LHCN-M2 (cell line): ENCODE measurements around the gene NTM. TPM values are rescaled to one million over a fixed set of nuclear protein-coding genes. Genes with fewer than 3 reads are reported as not detected.

ENCODE experiments used
- DNase-seq: peaks from one replicate; pipeline ENCODE4 v3.0.0-alpha.2; 2012; ENCODE audit warnings: low read depth
- total RNA-seq: library from RNA; depleted of rRNA; stranded (reverse); fragments of >200 nt; gene quantifications from 2 replicates; pipeline ENCODE4 v1.2.3, GENCODE V29; 2014

The NTM gene
- total RNA-seq, 1 experiment from 2014 or later, result 45.6 TPM

DNA sequence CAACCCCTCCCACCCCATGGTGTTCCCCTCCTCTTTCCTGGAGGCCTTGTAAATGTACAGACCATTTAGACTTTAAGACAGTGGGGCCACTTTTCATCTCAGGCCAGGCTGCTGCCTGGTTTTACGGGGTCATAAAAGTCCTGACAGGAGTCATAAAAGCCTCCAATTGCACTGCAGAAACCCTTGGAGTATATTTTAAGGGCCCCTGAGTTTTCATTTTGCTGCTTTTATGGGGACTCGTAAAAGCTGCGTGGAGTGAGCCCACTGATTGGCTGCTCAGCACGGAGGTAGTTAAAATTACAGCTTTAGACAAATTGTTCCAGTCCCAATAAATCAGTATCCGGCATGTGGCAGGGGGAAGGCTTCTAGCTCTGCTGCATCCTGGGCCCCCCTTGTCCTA is 627.6 kb downstream of the NTM start:
- DNase-seq, result no peak

DNA sequence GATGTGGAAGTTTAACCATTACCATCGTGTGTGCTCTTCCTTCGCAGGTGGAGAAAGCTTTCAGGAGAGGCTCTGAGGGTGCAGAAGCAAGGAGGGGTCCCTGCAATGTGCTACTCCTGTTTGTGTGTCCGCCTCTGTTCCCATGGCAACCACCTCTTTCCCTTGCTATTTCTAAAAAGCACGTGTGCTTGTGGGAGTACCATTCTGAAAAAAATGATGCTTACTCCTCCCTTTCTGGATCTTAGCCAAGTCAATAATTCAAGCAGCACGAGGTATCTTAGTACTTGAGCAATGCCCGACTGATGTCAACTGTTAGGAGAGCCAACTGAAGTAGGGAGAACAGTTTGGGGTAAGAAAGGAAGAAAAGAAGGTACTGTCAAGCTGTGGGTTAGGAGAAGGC is 628.7 kb downstream of the NTM start:
- DNase-seq, result no peak

DNA sequence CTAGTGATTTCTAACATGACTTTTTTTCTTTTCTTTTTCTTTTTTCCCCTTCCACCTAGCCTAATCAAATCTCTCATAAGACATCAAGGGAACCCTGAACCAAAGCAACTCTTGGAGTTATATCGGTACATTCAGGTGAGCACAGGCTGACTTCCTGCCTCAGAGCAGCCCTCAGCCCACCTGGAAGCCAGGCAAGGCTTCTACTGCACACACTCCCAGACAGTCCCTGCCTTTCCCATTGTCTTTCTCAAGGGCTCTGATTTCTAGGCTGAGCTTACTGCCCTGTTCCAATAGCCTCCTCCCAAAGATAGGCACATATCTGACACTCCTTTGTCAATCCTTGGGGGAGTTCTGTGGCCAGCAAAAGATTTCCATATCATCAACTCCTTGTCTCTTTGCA is 629.5 kb downstream of the NTM start:
- DNase-seq, result no peak

DNA sequence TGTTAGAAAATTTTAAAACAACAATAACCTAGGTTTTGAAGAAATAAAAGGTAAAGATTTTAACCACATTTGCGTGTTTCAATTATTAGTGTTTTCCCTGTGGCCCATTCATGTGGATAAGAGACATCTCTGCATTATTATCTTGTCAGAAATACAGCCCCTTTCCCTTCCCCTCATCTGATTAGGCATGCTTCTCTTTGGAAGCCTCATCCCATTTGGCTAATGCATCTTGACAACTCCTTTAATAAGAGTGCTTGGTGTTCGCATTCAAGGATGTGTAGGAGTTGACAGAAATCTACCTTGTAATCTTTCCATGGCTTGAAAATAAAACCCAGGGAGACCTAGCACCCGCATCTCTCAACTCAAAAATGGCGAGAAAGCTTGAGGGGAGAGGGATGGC is 635.5 kb downstream of the NTM start:
- no peak for DNase-seq

DNA sequence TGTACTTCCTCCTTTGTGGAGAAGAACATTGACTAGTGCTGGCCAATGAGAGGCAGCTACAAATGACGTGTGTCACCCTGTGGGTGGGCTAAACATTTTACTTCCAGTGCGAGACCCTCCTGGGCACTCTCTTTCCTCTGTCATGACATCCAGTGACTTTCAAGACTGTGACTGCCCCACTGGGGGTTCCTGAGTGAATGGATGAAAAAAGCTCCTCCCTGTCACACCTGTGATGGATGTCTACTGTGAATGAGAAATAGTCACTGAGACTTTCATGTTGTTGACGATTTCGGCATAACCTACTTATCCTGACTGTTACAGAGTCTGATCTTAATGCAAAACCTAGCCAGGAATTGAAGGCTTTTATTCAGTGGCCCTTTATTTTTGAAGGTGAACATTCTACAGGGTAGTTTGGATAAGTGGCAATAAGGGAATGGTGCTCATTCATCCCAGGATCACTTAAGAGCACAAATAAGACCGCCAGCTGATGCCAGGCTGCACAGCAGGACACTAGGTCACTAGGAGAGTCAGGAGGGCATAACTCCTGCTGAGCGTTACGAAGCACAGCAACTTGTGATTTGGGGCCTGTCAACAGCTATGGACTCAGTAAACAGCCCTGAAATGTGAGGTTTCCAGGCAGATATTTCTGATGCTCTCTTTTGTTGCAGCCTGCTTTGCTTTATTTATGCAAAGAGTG is 636.6 kb downstream of the NTM start:
- DNase-seq, result no peak

DNA sequence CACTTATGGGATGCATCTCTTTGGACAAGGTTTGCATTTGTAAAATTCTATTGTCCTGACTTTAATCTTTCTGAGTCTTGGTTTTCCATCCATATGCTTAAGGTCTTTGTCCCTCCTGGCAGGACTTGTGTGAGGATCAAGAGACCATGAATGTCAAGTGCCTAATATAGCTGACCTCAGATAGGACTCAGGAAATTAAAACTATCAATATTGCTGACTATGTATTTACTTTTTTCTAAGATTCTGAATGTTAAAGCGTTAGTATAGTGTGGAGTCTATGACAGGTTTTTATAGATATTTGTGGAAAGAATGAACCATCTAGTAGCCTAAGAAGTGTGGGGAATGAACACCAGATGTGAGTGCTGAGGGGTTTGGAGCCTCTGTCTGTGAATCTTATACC is 637.8 kb downstream of the NTM start:
- no peak for DNase-seq

DNA sequence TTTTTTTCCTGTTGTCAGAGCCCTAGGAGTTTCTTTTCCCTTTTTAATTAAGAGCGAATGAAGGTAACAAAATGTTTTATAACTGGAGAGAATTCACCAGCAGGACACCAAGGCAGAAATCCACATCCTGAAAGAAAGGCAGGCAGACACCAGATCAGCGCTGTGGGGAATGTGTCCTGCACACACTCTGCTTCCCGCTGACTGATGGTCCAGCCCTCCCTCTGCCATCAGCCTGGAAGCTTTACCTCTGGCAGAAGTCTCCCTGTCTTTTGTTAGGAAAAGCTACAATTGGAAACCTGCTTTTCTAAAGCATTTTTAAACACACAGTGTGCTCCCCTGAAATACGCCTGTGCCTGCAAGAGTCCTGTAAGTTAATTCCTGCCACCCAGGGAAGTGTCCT is 638.5 kb downstream of the NTM start:
- no peak for DNase-seq

DNA sequence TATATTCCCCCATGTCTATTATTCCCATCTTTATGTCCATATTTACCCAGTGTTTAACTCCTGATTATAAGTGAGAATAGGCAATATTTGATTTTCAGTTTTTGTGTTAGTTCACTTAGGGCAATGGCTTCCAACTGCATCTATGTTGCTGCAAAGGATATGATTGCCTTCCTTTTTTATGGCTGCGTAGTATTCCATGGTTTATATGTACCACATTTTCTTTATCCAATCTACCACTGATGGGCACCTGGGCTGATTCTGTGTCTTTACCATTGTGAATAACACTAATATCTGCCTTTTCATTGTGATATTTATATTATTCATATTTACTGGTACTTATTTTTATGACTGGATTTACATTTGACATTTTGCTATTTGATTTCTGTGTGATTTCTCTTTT is 649.6 kb downstream of the NTM start:
- no peak for DNase-seq

DNA sequence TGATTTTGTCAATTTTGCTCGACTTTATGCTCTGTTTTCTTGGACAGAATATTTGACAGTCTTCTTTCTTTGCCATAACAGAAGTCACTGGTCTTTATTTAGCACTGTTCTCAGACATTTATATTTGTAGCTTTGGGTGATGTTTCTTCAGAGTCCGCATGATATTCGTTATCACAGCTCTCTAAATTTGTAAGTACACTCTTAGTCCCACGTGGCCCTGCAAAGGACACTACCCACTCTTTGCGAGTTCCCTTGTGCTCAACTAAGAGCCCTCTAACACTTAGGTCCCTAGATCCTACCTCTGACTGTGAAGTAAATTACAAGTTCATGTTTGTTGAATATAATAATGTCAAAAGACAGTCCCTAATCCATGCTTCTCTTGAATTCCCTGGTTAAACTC is 651.9 kb downstream of the NTM start:
- DNase-seq, result no peak

DNA sequence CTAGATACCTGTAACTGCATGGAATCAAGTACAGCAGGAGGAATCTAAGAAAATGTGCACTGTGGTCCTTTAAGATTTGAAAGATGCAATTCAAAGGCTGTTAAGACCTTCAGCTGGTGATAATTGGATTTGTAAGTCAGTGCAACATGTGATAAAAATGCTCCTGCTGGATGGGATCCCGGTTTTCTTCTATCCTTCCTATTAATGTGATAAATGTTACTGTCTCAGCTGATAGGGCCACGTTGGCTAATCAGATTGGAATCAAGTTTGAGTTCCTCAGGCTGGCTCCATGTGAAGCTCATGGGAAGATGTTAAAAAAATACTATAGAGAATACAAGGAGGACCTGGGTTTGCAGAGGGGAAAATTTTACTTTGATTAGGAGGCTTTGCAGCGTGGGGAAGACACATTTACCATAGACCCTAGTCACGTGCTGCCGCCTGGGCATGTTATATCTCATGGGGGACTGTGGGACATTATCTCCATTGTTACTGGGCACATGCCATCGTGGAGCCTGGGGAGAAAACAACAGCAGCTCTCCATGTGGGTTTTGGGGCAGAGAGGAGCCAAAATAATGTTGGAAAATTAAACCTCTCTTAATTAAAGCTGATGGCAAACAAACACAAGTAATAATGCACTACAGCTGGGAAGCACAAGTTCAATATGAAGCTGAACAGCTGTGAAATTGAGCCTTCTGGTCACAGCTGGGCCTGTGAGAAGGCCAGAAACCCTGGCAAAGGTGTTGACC is 652.5 kb downstream of the NTM start:
- DNase-seq, result peak; percentile 41

DNA sequence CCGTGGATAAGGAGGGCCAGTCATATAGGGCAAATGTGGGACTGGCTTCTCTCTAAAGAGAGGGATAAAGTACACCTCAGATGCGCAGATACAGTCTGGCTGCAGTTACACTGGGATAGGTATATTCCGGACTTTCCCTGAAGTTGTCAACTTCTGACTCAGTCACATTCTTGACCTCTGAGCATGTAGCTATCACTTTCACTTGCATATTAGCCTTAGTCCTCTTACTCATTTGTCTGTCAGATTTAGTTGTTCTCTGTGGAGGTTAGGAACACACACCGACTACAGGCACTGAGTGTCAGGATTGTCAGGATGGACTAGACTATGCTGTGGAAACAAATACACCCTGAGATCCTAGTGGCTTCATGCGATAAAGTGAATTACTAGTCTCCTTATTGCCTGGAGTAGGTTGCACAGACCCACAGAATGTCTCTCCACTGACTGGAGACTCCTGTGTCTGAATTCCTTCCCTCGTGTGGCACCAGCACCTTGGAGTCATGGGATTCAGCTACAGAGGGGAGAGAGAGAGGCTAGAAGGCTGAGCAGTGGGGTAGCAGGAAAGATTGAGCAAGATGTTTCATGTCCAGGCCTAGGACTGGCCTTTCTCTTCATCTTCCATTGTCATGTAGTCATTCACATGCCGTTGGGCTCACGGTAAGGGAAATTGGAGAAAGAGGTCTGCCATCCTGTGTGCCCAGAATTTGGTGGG is 654.3 kb downstream of the NTM start:
- peak; percentile 95 for DNase-seq

DNA sequence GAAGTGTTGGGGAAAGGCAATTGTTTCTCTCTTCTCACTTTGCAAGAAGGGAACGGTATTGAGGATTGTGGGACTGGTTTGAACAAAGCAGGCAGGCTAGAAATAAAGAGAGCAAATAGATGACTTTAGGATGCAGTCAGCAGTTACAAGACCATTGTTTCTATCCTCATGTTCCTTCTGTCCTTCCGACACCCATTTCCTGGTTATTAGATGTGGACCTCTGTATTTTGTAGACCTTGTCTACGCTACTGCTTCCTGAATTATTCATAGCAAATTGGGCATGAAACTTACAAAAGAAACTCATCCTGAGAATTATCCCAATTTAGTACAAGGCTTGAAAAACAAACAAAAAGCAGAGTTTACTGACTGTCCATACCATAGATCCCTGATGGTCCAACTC is 656.3 kb downstream of the NTM start:
- no peak for DNase-seq

DNA sequence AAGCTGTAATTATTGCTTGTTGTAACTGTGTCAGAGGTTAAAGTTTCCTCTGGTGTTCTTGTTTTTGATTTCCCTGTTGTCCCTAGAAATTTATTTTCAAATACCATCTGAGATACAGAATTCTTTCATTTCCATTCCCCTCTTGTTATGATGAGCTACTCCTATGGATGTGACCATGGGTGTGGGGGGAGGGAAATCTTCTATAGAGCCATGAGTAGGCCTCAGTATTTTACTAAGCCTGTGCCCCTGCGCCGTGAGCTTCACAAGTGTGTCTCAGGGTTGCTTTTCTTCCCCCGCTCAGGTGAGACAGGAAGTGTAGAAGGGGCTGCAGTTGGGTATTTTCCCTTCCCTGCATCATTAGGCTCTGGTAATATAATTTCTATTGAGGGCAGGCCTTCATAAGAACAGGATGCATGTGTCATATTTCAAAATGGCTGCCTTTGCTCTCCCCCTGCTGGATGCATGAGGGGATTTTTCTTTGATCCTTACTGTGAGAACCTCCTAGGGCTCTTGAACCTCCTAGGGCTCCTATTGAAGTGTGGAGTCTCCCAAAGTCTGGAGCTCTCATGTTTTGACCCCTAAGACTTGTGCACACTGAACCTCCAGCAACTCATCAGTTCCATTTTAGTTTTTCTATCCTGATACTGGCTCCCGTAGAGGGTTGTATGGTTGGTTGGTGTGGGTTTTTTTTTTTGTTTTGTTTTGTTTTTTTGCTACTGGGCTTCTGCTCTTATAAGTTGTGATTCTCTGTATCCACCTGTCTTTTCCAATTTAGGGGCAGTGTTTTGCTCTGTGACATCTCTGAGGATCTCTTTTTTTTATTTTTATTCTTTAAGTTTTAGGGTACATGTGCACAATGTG is 658.2 kb downstream of the NTM start:
- DNase-seq, result peak; percentile 68

DNA sequence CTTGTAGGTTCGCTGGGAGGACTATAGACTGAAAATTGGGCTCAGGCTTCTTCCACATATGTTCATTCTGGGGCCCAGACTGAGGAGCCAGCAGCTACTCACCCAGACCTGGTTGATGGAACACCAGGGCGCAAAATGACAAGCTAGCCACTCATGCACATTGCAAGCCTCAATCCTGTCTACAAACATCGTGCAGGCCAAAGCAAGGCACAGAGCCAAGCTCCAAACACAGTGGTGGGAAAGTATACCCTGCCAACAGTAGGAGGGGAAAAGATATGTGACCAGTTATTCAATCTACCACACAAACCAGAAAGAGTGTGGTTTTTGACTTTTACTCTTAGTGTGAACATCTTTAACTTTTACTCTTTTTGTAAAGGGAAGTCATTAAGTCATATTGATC is 660.5 kb downstream of the NTM start:
- no peak for DNase-seq

DNA sequence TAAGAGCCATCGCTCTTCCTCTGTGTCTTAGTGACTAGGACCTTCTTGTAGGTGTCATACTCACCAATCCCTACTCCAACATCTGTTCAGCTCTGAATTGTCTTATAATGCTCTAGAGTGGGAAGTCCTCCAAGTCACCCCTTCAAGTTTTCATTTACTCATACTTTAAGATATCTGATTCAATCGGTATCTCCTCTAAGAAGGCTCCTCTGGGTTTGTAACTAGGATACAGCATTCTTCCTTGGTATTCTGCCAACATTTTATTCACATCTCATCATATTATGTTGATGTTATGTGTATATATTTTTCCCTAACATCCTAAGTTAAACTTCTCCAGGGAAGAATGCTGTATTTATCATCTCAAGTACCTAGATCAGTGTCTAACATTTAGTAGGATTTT is 662.1 kb downstream of the NTM start:
- DNase-seq, result peak; percentile 51

DNA sequence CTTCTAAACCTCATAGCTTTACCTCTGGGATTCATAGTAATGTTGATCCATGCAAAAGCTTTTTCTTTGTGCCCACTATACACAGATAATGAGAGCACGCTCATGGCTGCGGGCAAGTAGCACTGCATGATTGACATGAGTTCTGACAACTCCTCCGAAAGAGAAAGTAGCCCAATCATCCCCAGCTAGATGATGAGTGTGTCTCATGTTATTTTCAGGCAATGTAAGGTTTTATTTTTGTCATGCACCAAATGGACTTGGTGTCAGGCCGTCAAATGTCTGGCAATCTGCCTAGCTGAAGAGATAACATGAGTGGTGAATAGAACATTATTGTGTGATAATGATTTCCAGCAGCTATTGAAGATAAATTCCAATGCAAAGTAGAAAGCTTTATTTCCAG is 662.6 kb downstream of the NTM start:
- no peak for DNase-seq

DNA sequence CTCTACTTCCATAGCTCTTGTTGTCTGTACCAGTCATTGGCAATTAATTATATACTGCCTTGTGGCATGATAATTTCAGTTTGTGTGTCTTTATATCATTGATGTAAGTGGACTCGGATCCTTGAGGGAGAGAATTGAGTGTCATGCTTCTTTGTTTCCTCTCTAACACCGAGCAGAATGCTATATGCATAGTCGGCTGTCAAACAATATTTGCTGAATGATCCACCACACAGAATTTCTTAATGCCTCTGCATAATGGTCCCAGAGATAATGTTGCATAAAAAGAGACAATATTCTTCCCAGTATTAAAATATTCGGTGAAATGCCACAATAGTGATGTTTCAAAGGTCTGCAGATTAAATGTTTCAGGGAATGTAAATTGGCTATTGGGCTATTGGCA is 664.8 kb downstream of the NTM start:
- DNase-seq, result peak; percentile 41

DNA sequence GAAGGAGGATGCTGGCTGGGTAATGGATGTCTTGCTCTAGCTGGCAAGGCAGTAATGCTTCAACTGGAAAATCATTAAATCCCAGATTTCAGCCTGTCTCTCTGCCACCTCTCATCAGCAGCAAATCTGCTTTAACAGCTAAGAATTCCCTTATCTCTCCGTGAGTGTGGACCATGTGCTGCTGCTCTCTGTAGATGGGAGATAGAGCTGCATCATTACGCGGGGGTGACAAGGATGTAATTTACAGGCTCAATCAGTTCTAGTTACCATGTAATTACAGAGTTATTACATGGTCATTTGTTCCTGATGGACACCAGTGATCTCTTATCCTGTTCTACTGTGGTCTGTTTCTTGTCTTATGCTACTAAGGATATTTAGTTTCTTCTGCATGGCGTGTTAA is 665.4 kb downstream of the NTM start:
- no peak for DNase-seq

DNA sequence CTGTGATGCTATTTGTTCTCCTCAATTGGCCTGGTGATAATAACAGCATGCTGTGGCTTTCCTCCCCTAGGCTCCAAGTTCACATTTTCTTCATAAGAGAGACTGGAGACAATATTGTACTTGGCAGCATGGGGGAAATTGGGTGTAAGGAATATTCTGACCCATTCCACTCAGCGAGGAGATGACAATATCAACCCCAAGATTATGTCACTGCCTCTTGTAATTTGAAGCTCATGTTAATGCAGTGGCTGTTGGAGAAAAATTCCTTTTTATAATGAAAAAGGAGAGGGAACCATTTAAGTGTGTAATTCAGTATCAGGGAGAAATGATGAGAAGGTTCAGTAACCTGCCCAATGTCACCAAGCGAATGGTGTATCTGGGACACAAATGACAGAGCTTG is 665.8 kb downstream of the NTM start:
- no peak for DNase-seq

DNA sequence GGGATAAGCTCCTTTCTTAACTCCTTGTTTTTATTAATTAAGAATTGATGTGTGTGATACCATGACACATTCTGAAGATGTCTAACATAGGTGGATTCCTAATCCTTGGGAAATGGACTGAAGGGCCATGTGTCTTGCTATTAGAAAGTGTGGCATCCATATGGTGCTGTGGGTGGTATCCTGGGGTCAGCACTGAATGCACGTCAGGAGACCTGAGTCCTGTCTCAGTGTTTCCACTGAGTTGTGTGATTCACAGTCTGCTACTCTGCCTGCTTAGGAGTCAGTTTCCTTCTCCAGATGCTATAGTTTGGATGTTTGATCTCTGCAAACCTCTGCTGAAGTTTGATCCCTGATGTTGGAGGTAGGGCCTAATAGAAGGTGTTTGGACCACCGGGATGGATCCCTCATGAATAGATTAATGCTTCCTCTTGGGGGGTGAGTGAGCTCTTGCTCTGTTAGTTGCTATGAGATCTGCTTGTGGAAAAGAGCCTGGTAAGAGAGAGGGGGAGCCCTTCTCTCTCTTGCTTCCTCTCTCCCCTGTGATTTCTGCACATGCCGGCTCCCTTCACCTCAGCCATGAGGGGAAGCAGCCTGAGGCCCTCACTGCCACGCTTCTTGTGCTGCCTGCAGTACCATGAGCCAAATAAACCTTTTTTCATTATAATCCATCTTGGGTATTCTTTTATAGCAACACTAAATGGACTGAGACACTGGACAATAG is 666.5 kb downstream of the NTM start:
- no peak for DNase-seq

DNA sequence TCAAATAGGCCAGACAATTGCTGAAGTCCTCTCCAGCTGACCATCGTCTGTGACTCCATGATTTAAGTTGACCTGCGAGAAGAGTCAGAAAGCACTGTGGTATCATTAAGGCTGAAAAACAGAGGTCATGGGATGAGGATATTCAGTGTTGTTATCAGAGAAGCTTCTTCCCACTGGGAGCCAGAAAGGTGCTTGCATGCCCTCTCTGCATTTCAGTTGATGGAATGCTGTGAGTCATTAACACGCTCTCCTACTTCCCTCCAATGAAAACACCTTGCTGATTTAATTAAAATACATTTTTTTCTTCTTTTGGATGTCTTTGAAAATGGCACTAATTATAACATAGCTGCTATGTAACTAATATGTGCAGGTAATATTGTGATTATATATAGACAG is 667.0 kb downstream of the NTM start:
- no peak for DNase-seq
